GM04503 (cell line): Measurements from ENCODE around the gene VAPA.

Experiments
- DNase-seq: peaks from one replicate; pipeline ENCODE4 v3.0.0-alpha.2; 2012; ENCODE audit warnings: low read depth

The VAPA gene

GRCh38 chr18:9941103-9941502, 27.3 kb downstream of the VAPA start:
- no peak for DNase-seq

- no peak for DNase-seq
These were observed 27.8 kb downstream of the VAPA start for GRCh38 chr18:9941660-9942059.

- no peak for DNase-seq
These were observed 29.5 kb downstream of the VAPA start for GRCh38 chr18:9943311-9943710.

GRCh38 chr18:9944805-9945204, 31.0 kb downstream of the VAPA start:
- DNase-seq = no peak

- DNase-seq = no peak
These were observed 33.0 kb downstream of the VAPA start for GRCh38 chr18:9946831-9947230.

GRCh38 chr18:9947248-9947647, 33.4 kb downstream of the VAPA start:
- DNase-seq = no peak

- no peak for DNase-seq
These were observed 35.5 kb downstream of the VAPA start for GRCh38 chr18:9949315-9949714.

GRCh38 chr18:9949861-9950260, 36.0 kb downstream of the VAPA start:
- no peak for DNase-seq

GRCh38 chr18:9950289-9951016, 36.6 kb downstream of the VAPA start:
- no peak for DNase-seq

- DNase-seq = no peak
These were observed 37.4 kb downstream of the VAPA start for GRCh38 chr18:9951022-9951859.

- no peak for DNase-seq
These were observed 39.0 kb downstream of the VAPA start for GRCh38 chr18:9952633-9953416.

- no peak for DNase-seq
These were observed 45.1 kb downstream of the VAPA start for GRCh38 chr18:9958861-9959399.

GRCh38 chr18:9959564-9959963, 45.7 kb downstream of the VAPA start:
- DNase-seq = no peak

- no peak for DNase-seq
These were observed 46.6 kb downstream of the VAPA start for GRCh38 chr18:9960258-9960904.

GRCh38 chr18:9961041-9961440, 47.2 kb downstream of the VAPA start:
- peak; percentile 18 for DNase-seq

- no peak for DNase-seq
These were observed 52.2 kb downstream of the VAPA start for GRCh38 chr18:9965711-9966624.

GRCh38 chr18:9968081-9968848, 54.4 kb downstream of the VAPA start:
- no peak for DNase-seq

GRCh38 chr18:9969247-9969646, 55.4 kb downstream of the VAPA start:
- DNase-seq = no peak

GRCh38 chr18:9971313-9971920, 57.6 kb downstream of the VAPA start:
- no peak for DNase-seq

- DNase-seq = no peak
These were observed 59.7 kb downstream of the VAPA start for GRCh38 chr18:9973470-9973869.
